Bronchial smooth muscle cell (primary cell): ENCODE results near the gene FBP1. TPM values are rescaled to one million over a fixed set of nuclear protein-coding genes. Genes with fewer than 3 reads are reported as not detected.

Experiments used
- total RNA-seq: library from RNA; depleted of rRNA; stranded (reverse); fragments of >200 nt; gene quantifications from 2 replicates; pipeline ENCODE4 v1.2.1, GENCODE V29; 2014

FBP1 gene
- not detected in 2 replicates for total RNA-seq

GRCh38 chr9:94639061-94639998, at the start of gene FBP1:
FBP1 (minus strand) TSS chr9:94639518; CDS start chr9:94639310, 208 bp downstream.

GRCh38 chr9:94593459-94594345, 45.6 kb downstream of the FBP1 start, which contains the start of gene FBP2:
FBP2 (minus strand) TSS chr9:94593824; CDS start chr9:94593726, 98 bp downstream.

GRCh38 chr9:94554439-94555331, 84.6 kb downstream of the FBP1 start, which contains the start of gene PCAT7:
PCAT7 (plus strand) TSS chr9:94555083.

Other genes starting within 250 kb of the FBP1 start
- not detected in 2 replicates for gene PCAT7, start 84.4 kb downstream of the FBP1 start, total RNA-seq
- not detected in 2 replicates for gene FBP2, start 45.7 kb downstream of the FBP1 start, total RNA-seq
- 22.1 and 24.9 TPM in 2 replicates for gene AOPEP, start 87.2 kb upstream of the FBP1 start, total RNA-seq